GM21825 (cell line): ENCODE data around the gene JMJD1C.
"Not testable (repeated sequence)": the region's sequence is repeated elsewhere in the genome, so short reads cannot be mapped to it uniquely, and the experiment has no call there.

Experiments
- ATAC-seq: cut with Tn5 transposase; IDR thresholded peaks from one replicate; pipeline ENCODE4 v1.9.1; 2021; ENCODE audit warnings: mild to moderate bottlenecking, moderate library complexity; ENCODE audit not compliant: unreplicated experiment

Gene JMJD1C

DNA sequence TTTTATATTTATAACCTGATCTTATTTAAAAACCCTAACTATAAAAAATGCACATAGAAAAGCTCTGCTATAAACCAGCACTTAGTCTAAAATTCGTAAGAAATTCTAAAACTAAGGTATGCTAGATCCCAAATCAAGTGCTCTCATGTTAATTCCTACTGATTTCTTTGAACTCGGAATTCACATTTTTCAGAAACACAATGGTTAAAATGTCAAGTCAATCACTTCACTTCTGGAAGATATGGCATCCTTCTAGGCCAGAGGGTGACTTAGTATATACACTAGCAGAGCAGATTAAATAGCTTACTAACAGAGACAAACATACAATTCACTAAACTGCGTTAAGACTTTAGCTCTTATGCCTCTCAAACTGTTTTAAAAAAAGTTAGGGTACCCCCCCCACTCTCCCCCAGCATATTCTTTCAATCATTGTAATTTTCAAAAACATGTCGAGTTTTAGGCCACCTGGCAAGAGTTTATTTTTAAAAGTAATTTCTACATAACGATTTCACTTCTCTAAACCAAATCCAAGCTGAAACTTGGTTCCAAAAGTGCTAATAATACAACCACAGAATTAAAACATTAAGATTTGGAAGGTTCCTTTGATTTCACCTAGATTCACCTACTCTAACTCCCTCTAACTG, 203.2 kb downstream of the JMJD1C start:
- no peak for ATAC-seq

DNA sequence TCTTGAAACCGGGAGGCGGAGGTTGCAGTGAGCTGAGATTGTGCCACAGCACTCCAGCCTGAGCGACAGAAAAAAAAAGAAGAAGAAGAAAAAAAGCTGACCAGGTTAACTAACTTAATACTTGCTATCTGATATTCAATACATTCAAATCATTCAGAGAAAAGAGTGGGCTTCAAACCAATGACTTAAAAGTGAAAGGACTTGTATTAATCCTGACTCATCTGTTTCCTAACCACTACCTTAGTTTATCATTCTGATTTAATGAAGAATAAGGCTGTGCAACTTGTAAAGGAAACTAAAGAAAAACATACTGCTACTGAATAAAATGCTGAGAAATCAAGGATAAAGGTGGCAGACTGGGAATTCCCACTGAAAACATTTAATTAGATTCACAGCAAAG, 204.3 kb downstream of the JMJD1C start:
- no peak for ATAC-seq

DNA sequence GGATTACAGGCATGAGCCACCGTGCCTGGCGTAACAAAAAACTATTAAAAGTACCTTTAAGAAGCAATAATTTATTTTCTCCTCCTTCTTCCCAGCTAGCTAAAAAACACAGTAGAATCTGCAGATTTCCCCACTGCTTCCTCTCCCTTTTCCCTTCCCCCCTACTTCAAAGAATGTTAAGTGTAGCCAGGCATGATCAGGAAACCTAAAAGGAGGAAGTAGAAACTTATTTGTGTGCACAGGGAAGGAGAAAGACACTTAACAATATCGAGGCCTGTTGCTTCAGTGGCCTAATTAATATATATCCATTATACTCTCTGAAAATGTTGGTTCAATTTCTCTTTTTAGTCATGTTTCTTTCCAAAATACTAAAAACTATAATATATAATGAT, 204.9 kb downstream of the JMJD1C start:
- no peak for ATAC-seq

DNA sequence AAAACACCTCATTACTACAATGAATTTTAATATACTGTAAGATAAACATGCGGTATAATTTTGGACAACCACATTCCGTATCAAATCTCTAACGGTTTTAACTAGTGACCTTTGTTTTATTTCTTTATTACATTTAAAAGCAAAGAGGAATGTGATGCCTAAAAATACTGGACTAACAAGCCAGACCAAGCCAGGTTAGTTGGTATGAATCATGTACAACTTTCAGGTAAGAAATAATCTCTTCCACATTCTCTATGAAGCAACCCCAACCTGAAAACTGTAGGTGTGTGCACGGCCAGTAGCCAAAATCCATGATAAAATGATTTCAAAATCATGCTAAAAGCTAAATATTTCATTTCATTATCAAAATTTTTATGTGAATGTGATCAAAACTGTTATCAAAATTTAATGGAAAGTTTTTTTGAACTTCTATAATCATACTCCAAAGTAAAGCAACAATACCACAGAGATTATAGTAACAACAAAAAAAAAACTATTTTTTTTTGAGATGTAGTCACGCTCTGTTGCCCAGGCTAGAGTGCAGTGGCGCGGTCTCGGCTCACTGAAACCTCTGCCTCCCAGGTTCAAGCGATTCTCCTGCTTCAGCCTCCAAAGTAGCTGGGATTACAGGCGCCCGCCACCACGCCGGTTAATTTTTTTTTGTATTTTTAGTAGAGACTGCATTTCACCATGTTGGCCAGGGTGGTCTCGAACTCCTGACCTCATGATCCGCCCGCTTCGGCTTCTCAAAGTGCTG, 205.5 kb downstream of the JMJD1C start:
- no peak for ATAC-seq

DNA sequence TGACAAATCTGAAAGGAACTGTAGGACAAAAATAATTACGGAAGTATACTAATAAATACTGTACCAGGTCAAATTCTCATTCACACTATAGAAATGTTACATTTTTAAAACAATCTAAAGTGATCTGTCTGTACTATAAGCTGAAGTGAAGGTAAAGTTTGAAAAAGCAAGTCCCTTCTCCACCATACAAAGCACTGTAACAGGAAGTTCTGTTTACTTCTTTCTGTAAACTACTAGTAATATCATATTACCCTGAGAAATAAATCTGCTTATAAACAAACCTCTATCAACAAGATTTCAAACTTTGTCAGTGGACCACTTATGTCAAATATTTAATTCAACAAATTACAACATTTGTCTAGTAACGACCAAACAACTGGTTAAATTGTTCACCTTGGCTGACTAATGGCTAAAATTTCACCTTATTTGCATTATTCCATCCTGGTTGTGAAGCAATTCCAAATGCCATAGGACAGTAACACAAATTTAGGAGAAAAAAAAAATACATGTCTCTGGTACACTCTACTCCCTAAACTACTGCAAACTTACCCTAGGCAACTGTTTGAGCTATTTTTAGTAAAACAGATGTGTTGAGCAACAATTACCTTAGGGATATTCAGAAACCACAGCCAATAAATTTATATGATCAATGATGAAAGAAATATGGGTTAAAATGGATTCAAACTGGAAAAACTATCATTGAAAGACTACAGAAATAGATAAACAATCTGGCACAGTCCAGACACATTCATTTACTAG, 206.7 kb downstream of the JMJD1C start:
- ATAC-seq, result no peak

- ATAC-seq, result no peak
These were observed 208.0 kb downstream of the JMJD1C start for GRCh38 chr10:63257778-63258177.

- ATAC-seq, result no peak
These were observed 209.6 kb downstream of the JMJD1C start for GRCh38 chr10:63256009-63256773.

DNA sequence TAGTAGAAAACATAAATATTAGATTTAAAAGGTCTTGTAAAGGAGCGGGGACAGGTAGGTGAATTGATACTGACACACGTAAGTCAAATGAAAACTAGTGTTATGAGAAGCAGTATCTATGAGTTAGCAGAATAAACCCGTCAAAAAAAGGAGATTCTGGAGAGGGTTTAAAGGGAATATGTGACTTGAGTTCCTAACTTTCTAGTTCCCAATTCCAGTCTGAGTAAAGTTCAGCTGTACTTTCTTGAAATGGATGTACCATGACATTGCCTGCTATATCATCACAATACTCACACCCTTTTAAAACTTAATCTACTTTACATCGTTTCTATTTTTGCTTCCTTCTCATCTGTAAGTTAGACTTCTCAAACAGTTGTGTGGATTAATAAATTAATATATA, 210.5 kb downstream of the JMJD1C start:
- ATAC-seq, result no peak

DNA sequence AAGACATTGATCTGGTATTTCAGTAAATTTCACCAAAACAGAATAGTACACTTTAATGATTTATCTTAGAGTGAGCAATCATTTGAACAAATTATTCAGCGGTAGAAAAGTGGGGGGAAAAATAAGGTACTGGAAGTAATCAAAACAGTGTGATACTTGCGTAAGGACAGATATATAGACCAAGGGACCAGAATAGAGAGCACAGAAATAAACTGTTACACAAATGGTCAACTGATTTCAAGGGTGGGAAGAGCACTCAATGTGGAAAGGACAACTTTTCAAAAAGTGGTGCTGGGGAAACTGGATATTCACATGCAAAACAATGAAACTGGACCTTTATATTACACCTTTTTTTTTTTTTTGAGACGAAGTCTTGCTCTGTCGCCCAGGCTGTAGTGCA, 212.7 kb downstream of the JMJD1C start:
- no peak for ATAC-seq

DNA sequence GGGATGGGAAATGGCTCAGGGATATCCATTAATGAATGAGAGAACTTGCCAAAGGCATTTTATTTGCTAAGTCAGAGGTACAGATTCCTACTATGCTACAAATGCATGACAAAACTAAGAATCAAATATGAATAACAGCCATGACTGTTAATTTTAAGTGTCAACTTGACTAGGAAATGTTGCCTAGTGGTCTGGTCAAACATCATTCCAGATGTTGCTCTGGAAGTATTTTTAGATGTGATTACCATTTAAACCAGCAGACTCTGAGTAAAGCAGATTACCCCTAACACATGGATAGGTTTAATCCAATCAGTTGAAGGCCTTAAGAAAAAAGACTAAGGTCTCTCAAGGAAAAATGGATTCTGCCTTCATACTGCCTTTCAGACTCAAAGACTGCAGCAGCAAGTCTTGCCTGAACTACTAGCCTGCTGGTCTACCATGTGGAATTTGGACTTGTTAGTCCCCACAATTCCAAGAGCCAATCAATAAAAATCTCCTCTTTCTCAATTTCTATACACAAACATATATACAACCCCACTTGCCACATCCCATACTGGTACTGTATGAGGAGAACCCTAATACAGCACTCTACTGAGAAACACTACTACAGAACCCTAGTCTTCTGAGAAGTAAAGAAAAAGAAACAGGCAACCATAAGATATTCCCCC, 213.5 kb downstream of the JMJD1C start:
- no peak for ATAC-seq

DNA sequence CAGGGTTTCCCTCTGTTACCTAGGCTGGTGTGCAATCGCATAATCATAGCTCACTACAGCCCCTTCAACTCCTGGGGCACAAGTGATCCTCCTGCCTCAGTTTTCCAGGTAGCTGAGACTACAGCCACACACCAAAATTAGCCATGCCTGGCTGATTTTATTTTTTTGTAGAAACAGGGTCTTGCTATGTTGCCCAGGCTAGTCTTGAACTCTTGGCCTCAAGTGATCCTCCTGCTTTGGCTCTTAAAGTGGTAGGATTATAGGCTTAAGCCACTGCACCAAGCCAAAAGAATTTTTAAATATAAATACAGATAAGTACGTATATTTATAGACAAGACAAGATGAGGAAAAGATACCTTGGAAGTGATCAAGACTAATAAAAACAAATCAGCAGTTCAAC, 215.7 kb downstream of the JMJD1C start:
- no peak for ATAC-seq

GRCh38 chr10:63247771-63248170, 218.0 kb downstream of the JMJD1C start:
- no peak for ATAC-seq

GRCh38 chr10:63246356-63246755, 219.4 kb downstream of the JMJD1C start:
- ATAC-seq, result no peak

DNA sequence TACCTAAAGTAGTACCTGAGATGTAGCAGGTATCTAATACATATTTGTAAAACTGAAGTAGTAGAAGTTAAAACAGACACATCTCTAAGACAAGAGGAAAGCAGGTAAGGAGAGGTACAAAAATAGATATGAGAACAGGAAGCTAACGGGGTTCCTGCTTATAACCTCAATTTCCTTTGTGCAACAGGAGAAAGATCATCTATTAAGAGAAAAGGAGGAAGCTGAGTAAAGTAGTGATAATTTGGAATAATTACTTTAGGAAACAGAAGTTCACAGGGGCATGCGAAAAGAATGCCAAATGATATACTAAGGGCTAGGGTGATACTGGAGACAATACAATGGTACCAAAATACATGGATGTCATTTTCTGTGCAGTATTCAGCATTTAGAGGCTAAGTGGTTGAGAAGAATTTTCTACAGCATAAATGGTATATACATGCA, 223.9 kb downstream of the JMJD1C start:
- no peak for ATAC-seq

DNA sequence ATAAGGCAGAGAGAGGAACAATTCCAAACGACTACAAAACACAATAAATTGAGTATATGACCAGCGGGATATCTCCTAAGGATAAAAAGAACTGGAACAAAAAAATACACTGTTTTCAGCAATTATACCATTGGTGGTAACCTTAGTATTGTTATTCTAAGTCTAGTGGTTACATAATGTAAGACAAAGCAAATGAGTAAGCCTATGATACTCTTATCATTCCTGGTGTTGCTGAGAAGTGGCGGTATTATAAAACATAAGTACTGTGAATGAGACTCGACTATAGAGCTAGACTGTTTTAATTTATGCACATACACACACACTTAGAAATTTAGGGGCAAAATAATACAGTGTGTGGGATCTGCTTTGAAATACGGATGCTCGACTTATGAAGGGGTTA, 225.0 kb downstream of the JMJD1C start:
- no peak for ATAC-seq

DNA sequence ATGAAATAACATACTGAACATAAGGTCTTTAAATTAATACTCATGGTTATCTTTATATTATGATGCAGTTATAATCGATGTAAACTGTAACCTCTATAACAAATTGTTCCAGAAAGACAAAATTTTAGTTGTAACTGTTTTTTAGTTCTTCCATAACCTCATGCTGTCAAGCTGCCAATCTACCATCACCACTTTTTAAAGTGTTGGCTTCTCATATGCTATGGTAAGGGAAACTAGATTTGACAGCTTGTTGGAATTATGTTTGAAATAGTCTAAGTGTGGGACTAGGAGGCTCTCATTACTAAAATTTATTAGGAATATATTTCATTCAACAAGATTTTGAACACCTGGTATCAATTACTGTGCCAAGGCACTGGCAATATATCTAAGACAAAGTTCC, 227.3 kb downstream of the JMJD1C start:
- no peak for ATAC-seq

- no peak for ATAC-seq
These were observed 228.4 kb downstream of the JMJD1C start for GRCh38 chr10:63237396-63237795.

DNA sequence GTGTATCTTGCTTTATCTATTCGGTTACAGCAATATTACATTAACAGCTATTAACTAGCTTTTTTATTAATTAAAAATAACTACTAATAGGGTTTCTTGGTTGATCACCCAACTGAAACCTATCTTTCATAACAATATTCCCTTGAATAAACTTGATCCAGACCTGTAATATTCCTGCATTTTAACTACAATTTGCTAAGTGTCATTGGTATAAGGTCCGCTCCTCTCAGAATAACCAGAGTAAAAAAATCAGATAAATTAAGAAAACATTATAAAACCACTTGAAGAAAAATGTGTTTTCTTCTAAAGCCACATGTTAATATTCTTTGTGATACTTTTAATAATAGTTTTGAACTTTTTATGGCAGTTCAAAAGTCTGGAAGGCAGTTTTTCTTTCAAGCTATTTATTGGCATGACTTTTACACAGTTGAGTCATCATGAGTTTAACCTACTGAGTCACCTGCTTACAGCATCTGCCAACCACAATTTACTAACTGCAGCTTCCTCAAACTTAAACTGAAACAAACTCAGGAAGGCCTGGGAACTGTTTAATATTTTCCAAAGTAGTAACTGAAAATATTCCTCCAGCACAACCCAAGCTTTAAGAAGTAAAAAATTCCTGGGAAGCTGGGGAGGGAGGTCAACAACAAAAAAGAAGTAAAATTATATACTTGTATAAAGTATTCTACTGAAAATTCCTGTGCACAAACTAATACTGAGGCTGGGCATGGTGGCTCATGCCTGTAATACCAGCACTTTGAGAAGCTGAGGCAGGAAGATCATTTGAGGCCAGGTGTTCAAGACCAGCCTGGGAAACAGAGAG, 229.5 kb downstream of the JMJD1C start:
- ATAC-seq, result peak; percentile 86

DNA sequence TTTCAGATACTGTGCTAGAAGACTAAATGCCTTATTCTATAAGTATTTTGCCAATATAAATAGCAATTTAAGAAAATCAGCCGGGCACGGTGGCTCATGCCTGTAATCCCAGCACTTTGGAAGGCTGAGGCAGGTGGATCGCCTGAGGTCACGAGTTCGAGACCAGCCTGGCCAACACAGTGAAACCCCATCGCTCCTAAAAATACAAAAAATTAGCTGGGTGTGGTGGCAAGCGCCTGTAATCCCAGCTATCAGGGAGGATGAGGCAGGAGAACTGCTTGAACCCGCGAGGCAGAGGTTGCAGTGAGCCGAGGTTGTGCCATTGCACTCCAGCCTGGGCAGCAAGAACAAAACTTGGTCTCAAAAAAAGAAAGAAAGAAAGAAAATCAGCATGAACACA, 230.6 kb downstream of the JMJD1C start:
- not testable (repeated sequence) for ATAC-seq

- ATAC-seq, result no peak
These were observed 236.6 kb downstream of the JMJD1C start for GRCh38 chr10:63229161-63229560.
